ENCODE results near the gene NRXN3. TPM values are rescaled to one million over a fixed set of nuclear protein-coding genes. Genes with fewer than 3 reads are reported as not detected.
A peak's percentile ranks its signal among the peaks of the same experiment; 100 is the strongest.

NRXN3 gene
- polyA plus RNA-seq, 1 donor (not counting 4 experiments of a cell fraction or from before 2014, with no cell fraction given), result 0.89 TPM

- TF ChIP-seq, protein P1, sequence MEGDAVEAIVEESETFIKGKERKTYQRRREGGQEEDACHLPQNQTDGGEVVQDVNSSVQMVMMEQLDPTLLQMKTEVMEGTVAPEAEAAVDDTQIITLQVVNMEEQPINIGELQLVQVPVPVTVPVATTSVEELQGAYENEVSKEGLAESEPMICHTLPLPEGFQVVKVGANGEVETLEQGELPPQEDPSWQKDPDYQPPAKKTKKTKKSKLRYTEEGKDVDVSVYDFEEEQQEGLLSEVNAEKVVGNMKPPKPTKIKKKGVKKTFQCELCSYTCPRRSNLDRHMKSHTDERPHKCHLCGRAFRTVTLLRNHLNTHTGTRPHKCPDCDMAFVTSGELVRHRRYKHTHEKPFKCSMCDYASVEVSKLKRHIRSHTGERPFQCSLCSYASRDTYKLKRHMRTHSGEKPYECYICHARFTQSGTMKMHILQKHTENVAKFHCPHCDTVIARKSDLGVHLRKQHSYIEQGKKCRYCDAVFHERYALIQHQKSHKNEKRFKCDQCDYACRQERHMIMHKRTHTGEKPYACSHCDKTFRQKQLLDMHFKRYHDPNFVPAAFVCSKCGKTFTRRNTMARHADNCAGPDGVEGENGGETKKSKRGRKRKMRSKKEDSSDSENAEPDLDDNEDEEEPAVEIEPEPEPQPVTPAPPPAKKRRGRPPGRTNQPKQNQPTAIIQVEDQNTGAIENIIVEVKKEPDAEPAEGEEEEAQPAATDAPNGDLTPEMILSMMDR (optimal IDR thresholded peaks at IDR 0.05 in 1 of 3, IDR thresholded peaks at IDR 0.05 in 1 of 3, conservative IDR thresholded peaks at IDR 0.05 in 1 of 3; ENCODE audit: extremely low read depth in 1 of 3, insufficient read depth in 2 of 3, low read length in 3 of 3), result no peak
- TF ChIP-seq EZH2 (IDR thresholded peaks at IDR 0.05; ENCODE audit: low read length), result no peak
- no peaks in the 10 kb centered on the region for H3K27me3 ChIP-seq (ENCODE audit: control insufficient read depth, extremely low read depth, insufficient read depth, low read length)
- peaks cover 6% of the 10 kb centered on the region for H3K4me1 ChIP-seq (ENCODE audit: control insufficient read depth, extremely low read depth, insufficient read depth, low read length)
- no peak overlapping the region for H3K4me2 ChIP-seq (ENCODE audit: control insufficient read depth, extremely low read depth, insufficient read depth, low read depth, low read length)
- no peaks in the 10 kb centered on the region for H3K9me3 ChIP-seq (ENCODE audit: control insufficient read depth, low read depth, low read length)
- no peaks in the 10 kb centered on the region for H3K79me2 ChIP-seq (ENCODE audit: control insufficient read depth, insufficient read depth, low read length)
- H3K27ac ChIP-seq (ENCODE audit: control insufficient read depth, insufficient read depth, low read length), result no peak overlapping the region
- H4K20me1 ChIP-seq (ENCODE audit: control insufficient read depth, extremely low read depth, insufficient read depth, low read length), result no peaks in the 10 kb centered on the region
- H3K4me3 ChIP-seq (ENCODE audit: control insufficient read depth in 2 of 3, extremely low read depth in 1 of 3, insufficient read depth in 2 of 3, low read depth in 1 of 3, low read length in 3 of 3), result no peak overlapping the region
- FAIRE-seq (peak; percentile 67), DNase-seq (ENCODE audit: low read depth, low spot score) (no peak)
- no peaks in the 10 kb centered on the region for H3K9me1 ChIP-seq (ENCODE audit: control insufficient read depth, extremely low read depth, insufficient read depth, low read length)
- H3K9ac ChIP-seq (ENCODE audit: control insufficient read depth, extremely low read depth, insufficient read depth, low read length), result no peak overlapping the region
- H3K36me3 ChIP-seq (ENCODE audit: control insufficient read depth in 2 of 2, extremely low read depth in 1 of 2, insufficient read depth in 2 of 2, low read length in 2 of 2), result no peaks in the 10 kb centered on the region
- dilution Hi-C loops (cut with MboI; ENCODE audit: extremely low pct_ligation_motif_present, low sequenced_read_pairs), result no loop called here
- H2AFZ ChIP-seq (ENCODE audit: control insufficient read depth, low read length), result no peak overlapping the region
These were observed 880.9 kb downstream of the NRXN3 start for GRCh38 chr14:79050787-79051727.

DNA sequence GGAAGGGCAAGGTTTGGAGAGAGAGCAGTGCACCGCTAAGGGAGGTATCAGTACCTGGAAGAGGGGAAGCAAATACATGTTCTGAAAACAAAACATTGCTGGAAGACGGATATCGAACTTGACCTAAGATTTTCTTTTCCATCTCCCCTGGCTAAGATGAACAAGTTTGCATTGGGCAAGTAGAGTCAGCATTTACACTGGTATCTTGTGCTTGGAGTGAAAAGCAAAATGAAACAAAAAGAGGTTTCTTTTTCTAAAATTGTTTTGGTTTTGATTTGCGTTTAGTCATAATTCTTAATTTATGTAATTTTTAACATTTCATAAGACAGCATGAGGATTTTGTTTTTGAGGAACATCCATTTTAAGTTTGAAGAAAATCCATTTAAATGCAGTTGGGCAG is 881.6 kb downstream of the NRXN3 start:
- Histone ChIP-seq H3K27me3 (ENCODE audit: control insufficient read depth, extremely low read depth, insufficient read depth, low read length) (no peaks in the 10 kb centered on the region), H3K27ac (ENCODE audit: control insufficient read depth, insufficient read depth, low read length) (no peak overlapping the region), H3K4me3 (ENCODE audit: control insufficient read depth in 2 of 3, extremely low read depth in 1 of 3, insufficient read depth in 2 of 3, low read depth in 1 of 3, low read length in 3 of 3) (no peak overlapping the region), H4K20me1 (ENCODE audit: control insufficient read depth, extremely low read depth, insufficient read depth, low read length) (no peaks in the 10 kb centered on the region), H3K4me1 (ENCODE audit: control insufficient read depth, extremely low read depth, insufficient read depth, low read length) (peaks cover 3% of the 10 kb centered on the region), H3K79me2 (ENCODE audit: control insufficient read depth, insufficient read depth, low read length) (no peaks in the 10 kb centered on the region), H3K36me3 (ENCODE audit: control insufficient read depth in 2 of 2, extremely low read depth in 1 of 2, insufficient read depth in 2 of 2, low read length in 2 of 2) (no peaks in the 10 kb centered on the region), H2AFZ (ENCODE audit: control insufficient read depth, low read length) (no peak overlapping the region), H3K9me3 (ENCODE audit: control insufficient read depth, low read depth, low read length) (no peaks in the 10 kb centered on the region), H3K4me2 (ENCODE audit: control insufficient read depth, extremely low read depth, insufficient read depth, low read depth, low read length) (no peak overlapping the region), H3K9me1 (ENCODE audit: control insufficient read depth, extremely low read depth, insufficient read depth, low read length) (no peaks in the 10 kb centered on the region), H3K9ac (ENCODE audit: control insufficient read depth, extremely low read depth, insufficient read depth, low read length) (no peak overlapping the region)
- dilution Hi-C loops (cut with MboI; ENCODE audit: extremely low pct_ligation_motif_present, low sequenced_read_pairs), result no loop called here
- TF ChIP-seq EZH2 (IDR thresholded peaks at IDR 0.05; ENCODE audit: low read length), result no peak
- TF ChIP-seq, protein P1 (optimal IDR thresholded peaks at IDR 0.05 in 1 of 3, IDR thresholded peaks at IDR 0.05 in 1 of 3, conservative IDR thresholded peaks at IDR 0.05 in 1 of 3; ENCODE audit: extremely low read depth in 1 of 3, insufficient read depth in 2 of 3, low read length in 3 of 3), result no peak
- FAIRE-seq (no peak), DNase-seq (ENCODE audit: low read depth, low spot score) (no peak)
